GM10266 (cell line): ENCODE data around the gene PFDN1.

Experiments used
- DNase-seq: peaks from one replicate; pipeline ENCODE4 v3.0.0; 2012; ENCODE audit errors: extremely low spot score
- TF ChIP-seq, protein P1 (sequence below): IDR thresholded peaks from 2 replicates; pipeline ENCODE4 v1.5.1; 2012; ENCODE audit warnings: mild to moderate bottlenecking, low read depth; ENCODE audit not compliant: control insufficient read depth, insufficient read depth; ENCODE audit errors: missing control alignments

The PFDN1 gene

DNA sequence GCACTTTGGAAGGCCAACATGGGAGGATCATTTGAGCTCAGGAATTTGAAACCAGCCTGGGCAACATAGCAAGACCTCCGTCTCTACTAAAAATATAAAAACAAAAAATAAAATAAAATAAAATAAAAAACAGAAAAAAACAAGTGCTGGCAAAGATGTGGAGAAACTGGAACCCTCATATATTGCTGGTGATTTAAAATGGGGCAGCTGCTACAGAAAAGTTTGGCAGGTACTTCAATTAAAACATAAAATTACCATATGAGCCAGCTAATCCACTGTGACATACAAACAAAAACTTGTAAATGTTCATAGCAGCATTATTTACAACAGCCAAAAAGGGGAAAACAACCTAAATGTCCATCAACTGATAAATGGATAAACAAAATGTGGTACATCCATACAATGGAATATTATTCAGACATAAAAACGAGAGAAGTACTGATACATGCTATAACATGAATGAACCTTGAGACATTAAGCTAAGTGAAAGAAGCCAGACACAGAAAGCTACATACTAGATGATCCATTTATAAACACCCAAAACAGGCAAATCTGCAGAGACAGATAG is 42.7 kb downstream of the PFDN1 start:
- TF ChIP-seq, protein P1, sequence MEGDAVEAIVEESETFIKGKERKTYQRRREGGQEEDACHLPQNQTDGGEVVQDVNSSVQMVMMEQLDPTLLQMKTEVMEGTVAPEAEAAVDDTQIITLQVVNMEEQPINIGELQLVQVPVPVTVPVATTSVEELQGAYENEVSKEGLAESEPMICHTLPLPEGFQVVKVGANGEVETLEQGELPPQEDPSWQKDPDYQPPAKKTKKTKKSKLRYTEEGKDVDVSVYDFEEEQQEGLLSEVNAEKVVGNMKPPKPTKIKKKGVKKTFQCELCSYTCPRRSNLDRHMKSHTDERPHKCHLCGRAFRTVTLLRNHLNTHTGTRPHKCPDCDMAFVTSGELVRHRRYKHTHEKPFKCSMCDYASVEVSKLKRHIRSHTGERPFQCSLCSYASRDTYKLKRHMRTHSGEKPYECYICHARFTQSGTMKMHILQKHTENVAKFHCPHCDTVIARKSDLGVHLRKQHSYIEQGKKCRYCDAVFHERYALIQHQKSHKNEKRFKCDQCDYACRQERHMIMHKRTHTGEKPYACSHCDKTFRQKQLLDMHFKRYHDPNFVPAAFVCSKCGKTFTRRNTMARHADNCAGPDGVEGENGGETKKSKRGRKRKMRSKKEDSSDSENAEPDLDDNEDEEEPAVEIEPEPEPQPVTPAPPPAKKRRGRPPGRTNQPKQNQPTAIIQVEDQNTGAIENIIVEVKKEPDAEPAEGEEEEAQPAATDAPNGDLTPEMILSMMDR: no peak
- DNase-seq: no peak

- no peak for DNase-seq
- TF ChIP-seq, protein P1: no peak
Observed at GRCh38 chr5:140259500-140259899, 43.4 kb downstream of the PFDN1 start.

DNA sequence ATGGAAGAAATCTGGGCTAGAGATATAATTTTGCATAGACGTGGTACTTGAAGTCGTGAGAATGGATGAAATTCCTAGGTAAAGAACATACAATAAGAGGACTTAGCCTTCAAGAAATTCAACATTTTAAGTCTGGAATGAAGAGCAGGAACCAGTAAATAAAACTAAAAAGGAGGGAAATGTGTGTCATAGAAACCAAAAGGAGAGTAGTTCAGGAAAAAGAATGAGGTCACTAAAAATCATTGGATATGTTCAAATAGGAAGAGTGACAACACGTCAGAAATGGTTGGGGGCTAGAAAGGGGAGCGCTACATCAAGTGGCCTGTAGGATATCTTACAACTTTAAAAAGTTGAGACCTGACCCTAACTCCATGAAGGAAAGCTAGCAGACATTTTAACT is 44.0 kb downstream of the PFDN1 start:
- no peak for DNase-seq
- TF ChIP-seq, protein P1: no peak

DNA sequence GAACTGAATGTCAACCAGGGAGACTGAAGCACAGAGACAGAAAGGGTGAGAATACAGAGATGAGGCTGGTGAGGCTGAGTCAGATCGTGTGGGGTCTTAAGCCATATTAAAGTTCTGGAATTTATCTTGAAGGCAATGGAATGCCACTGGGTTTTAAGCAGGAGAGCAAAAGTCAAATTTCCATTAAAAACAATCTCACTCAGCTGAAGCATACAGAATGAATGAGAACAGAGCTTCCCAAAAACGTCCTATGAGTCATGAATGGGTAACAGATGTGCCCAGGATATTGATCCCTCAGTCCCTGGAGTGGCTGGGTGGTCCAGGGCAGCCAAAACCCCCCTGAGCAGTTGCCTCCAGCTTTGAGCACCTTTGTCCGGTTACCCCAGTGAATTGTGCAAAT is 44.9 kb downstream of the PFDN1 start:
- DNase-seq: no peak
- TF ChIP-seq, protein P1: no peak

DNA sequence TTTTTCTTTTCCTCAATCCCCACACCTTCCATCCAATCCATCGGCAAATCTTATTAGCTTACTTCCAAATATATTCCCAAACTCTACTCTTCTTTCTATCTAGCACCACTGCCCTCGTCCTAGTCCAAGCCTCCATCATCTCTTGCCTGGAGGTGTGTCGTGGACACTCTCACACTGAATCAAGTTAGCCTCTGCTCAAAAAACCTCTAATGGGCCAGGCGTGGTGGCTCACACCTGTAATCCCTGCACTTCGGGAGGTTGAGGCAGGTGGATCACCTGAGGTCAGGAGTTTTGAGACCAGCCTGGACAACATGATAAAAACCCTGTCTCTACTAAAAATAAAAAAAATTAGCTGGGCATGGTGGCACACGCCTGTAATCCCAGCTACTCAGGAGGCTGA is 46.2 kb downstream of the PFDN1 start:
- TF ChIP-seq, protein P1: no peak
- no peak for DNase-seq

- no peak for DNase-seq
- TF ChIP-seq, protein P1: no peak
Observed at GRCh38 chr5:140255460-140256157, 47.3 kb downstream of the PFDN1 start.

DNA sequence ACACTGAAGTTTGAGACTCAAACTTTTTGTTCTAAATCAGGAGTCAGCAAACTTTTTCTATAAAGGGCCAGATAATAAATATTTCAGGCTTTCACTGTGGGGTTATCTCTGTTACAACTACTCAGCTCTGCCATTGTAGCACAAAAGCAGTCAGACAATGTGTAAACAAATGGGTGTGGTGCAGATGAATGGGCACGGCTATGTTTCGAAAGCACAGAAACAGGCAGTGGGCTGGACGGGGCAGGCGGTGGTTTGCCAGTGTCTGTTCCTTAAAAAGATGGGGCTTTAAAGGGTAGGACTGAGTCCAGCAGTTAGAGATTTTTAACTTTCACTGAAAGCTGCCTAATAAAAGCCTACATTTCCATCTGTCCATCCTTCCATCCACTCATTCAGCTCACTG is 48.9 kb downstream of the PFDN1 start:
- TF ChIP-seq, protein P1: no peak
- DNase-seq: no peak
